ENCODE measurements around the gene QRFP. TPM values are rescaled to one million over a fixed set of nuclear protein-coding genes. Genes with fewer than 3 reads are reported as not detected.

Gene QRFP
- polyA plus RNA-seq, 1 donor (not counting 4 experiments of a cell fraction or from before 2014, with no cell fraction given), result not detected

- DNase-seq (ENCODE audit: low read depth, low spot score) (no peak), FAIRE-seq (no peak)
- H3K4me2 ChIP-seq (ENCODE audit: control insufficient read depth, extremely low read depth, insufficient read depth, low read depth, low read length), result no peak overlapping the region
- no peaks in the 10 kb centered on the region for H3K27me3 ChIP-seq (ENCODE audit: control insufficient read depth, extremely low read depth, insufficient read depth, low read length)
- H4K20me1 ChIP-seq (ENCODE audit: control insufficient read depth, extremely low read depth, insufficient read depth, low read length), result no peaks in the 10 kb centered on the region
- no peak overlapping the region for H3K9ac ChIP-seq (ENCODE audit: control insufficient read depth, extremely low read depth, insufficient read depth, low read length)
- no peak overlapping the region for H3K4me3 ChIP-seq (ENCODE audit: control insufficient read depth in 2 of 3, extremely low read depth in 1 of 3, insufficient read depth in 2 of 3, low read depth in 1 of 3, low read length in 3 of 3)
- no peaks in the 10 kb centered on the region for H3K9me3 ChIP-seq (ENCODE audit: control insufficient read depth, low read depth, low read length)
- peaks cover 32 to 34% of the 10 kb centered on the region in 2 experiments for H3K36me3 ChIP-seq (ENCODE audit: control insufficient read depth in 2 of 2, extremely low read depth in 1 of 2, insufficient read depth in 2 of 2, low read length in 2 of 2)
- dilution Hi-C loops (cut with MboI; ENCODE audit: extremely low pct_ligation_motif_present, low sequenced_read_pairs), result no loop called here
- no peak overlapping the region for H3K27ac ChIP-seq (ENCODE audit: control insufficient read depth, insufficient read depth, low read length)
- no peaks in the 10 kb centered on the region for H3K4me1 ChIP-seq (ENCODE audit: control insufficient read depth, extremely low read depth, insufficient read depth, low read length)
- TF ChIP-seq, protein P1, sequence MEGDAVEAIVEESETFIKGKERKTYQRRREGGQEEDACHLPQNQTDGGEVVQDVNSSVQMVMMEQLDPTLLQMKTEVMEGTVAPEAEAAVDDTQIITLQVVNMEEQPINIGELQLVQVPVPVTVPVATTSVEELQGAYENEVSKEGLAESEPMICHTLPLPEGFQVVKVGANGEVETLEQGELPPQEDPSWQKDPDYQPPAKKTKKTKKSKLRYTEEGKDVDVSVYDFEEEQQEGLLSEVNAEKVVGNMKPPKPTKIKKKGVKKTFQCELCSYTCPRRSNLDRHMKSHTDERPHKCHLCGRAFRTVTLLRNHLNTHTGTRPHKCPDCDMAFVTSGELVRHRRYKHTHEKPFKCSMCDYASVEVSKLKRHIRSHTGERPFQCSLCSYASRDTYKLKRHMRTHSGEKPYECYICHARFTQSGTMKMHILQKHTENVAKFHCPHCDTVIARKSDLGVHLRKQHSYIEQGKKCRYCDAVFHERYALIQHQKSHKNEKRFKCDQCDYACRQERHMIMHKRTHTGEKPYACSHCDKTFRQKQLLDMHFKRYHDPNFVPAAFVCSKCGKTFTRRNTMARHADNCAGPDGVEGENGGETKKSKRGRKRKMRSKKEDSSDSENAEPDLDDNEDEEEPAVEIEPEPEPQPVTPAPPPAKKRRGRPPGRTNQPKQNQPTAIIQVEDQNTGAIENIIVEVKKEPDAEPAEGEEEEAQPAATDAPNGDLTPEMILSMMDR (optimal IDR thresholded peaks at IDR 0.05 in 1 of 3, IDR thresholded peaks at IDR 0.05 in 1 of 3, conservative IDR thresholded peaks at IDR 0.05 in 1 of 3; ENCODE audit: extremely low read depth in 1 of 3, insufficient read depth in 2 of 3, low read length in 3 of 3), result no peak
- no peaks in the 10 kb centered on the region for H3K9me1 ChIP-seq (ENCODE audit: control insufficient read depth, extremely low read depth, insufficient read depth, low read length)
- no peaks in the 10 kb centered on the region for H3K79me2 ChIP-seq (ENCODE audit: control insufficient read depth, insufficient read depth, low read length)
- H2AFZ ChIP-seq (ENCODE audit: control insufficient read depth, low read length), result no peak overlapping the region
Observed at GRCh38 chr9:130885484-130886375, 10.9 kb downstream of the QRFP start.

DNA sequence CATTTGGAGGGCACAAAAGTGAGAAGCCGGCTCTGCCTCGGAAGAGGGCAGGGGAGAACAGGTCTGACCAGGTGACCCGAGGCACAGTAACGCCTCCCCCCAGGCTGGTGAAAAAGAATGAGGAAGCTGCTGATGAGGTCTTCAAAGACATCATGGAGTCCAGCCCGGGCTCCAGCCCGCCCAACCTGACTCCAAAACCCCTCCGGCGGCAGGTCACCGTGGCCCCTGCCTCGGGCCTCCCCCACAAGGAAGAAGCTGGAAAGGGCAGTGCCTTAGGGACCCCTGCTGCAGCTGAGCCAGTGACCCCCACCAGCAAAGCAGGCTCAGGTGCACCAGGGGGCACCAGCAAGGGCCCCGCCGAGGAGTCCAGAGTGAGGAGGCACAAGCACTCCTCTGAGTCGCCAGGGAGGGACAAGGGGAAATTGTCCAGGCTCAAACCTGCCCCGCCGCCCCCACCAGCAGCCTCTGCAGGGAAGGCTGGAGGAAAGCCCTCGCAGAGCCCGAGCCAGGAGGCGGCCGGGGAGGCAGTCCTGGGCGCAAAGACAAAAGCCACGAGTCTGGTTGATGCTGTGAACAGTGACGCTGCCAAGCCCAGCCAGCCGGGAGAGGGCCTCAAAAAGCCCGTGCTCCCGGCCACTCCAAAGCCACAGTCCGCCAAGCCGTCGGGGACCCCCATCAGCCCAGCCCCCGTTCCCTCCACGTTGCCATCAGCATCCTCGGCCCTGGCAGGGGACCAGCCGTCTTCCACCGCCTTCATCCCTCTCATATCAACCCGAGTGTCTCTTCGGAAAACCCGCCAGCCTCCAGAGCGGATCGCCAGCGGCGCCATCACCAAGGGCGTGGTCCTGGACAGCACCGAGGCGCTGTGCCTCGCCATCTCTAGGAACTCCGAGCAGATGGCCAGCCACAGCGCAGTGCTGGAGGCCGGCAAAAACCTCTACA is 11.8 kb downstream of the QRFP start:
- Histone ChIP-seq H3K9ac (ENCODE audit: control insufficient read depth, extremely low read depth, insufficient read depth, low read length) (no peak overlapping the region), H4K20me1 (ENCODE audit: control insufficient read depth, extremely low read depth, insufficient read depth, low read length) (no peaks in the 10 kb centered on the region), H3K4me2 (ENCODE audit: control insufficient read depth, extremely low read depth, insufficient read depth, low read depth, low read length) (no peak overlapping the region), H3K4me1 (ENCODE audit: control insufficient read depth, extremely low read depth, insufficient read depth, low read length) (no peaks in the 10 kb centered on the region), H3K4me3 (ENCODE audit: control insufficient read depth in 2 of 3, extremely low read depth in 1 of 3, insufficient read depth in 2 of 3, low read depth in 1 of 3, low read length in 3 of 3) (no peak overlapping the region), H2AFZ (ENCODE audit: control insufficient read depth, low read length) (no peak overlapping the region), H3K9me1 (ENCODE audit: control insufficient read depth, extremely low read depth, insufficient read depth, low read length) (no peaks in the 10 kb centered on the region), H3K36me3 (ENCODE audit: control insufficient read depth in 2 of 2, extremely low read depth in 1 of 2, insufficient read depth in 2 of 2, low read length in 2 of 2) (peaks cover 36 to 37% of the 10 kb centered on the region in 2 experiments), H3K9me3 (ENCODE audit: control insufficient read depth, low read depth, low read length) (no peaks in the 10 kb centered on the region), H3K27me3 (ENCODE audit: control insufficient read depth, extremely low read depth, insufficient read depth, low read length) (no peaks in the 10 kb centered on the region), H3K79me2 (ENCODE audit: control insufficient read depth, insufficient read depth, low read length) (no peaks in the 10 kb centered on the region), H3K27ac (ENCODE audit: control insufficient read depth, insufficient read depth, low read length) (no peak overlapping the region)
- FAIRE-seq, result no peak
- TF ChIP-seq, protein P1 (optimal IDR thresholded peaks at IDR 0.05 in 1 of 3, IDR thresholded peaks at IDR 0.05 in 1 of 3, conservative IDR thresholded peaks at IDR 0.05 in 1 of 3; ENCODE audit: extremely low read depth in 1 of 3, insufficient read depth in 2 of 3, low read length in 3 of 3), result no peak
- no peak for TF ChIP-seq EZH2 (IDR thresholded peaks at IDR 0.05; ENCODE audit: low read length)
- dilution Hi-C loops (cut with MboI; ENCODE audit: extremely low pct_ligation_motif_present, low sequenced_read_pairs), result no loop called here
- DNase-seq (ENCODE audit: low read depth, low spot score), result no peak
